Retina (tissue), 1 donor: ENCODE measurements around the gene F11R.
"Not testable (repeated sequence)": the region's sequence is repeated elsewhere in the genome, so short reads cannot be mapped to it uniquely, and the experiment has no call there.

ENCODE experiments used
- DNase-seq: peaks from one replicate; pipeline ENCODE4 v3.0.0-alpha.2; 2016

The F11R gene

DNA sequence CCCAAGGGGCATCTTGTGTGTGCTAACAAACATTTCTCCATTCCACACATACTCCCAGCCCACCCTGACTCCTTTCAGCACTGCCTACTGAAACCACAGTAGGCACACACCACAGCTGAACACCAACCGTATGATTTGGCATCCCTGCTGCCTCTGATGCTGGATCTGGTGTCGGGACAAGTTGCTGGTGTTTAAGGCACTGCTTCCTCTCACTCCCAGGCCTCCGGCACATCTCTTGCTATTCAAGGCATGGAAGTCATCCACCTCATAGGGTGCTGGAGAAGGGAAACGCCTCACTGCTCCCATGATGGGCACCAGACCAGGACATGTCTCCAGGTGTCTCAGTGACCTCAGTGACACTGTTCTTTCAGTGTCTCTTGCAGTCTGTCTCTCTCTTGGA, 64.0 kb downstream of the F11R start:
- DNase-seq: no peak

DNA sequence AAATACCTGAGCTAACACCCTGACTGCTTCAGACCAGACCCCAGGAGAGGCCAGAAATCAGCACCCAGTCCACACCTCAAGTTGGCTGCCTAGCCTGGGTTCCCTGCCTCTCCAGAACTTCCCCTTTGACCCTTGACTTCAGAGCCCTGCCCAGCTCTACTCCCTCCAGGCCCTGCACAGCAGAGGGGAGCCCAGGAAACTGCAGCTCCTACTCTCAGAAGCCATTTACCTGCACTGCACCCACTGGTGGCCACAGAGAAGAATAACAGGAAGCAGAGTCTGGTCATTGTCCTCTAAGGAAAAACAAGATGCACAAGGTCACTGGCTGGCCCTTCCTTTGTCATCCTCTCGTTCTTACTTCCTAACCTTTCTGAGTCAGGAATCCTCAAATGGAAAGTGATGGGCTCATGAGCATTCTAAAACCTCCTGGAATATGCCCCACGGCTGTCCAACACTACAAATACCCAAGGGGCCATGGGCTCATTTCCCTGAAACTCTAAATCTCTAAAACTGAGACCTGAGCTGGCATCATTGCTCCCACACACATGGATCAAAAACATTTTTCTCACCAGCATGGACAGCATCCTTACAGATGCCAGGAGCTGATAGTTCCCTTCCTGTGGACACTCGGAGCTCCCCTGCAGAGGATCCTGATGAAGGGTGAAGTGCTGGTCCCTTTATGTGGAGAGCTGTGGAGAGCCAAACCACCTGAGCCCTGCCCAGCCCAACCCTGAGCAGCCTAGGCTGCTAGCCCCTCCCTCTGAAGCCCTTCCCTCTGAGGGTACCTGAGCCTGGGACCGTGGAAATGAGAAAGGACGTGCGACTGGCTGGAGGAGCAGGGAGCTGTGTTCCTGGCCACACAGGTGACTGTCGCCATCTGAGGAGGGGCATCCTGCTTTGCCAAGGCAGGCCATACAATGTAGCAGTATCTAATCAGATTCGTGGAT, 66.5 kb downstream of the F11R start, which contains the start of gene ITLN2:
TSS of gene ITLN2 (minus strand) at position 652 of the 947 bp plus-strand sequence. CDS start at position 584, 68 bp downstream.
- DNase-seq: peak; percentile 5

DNA sequence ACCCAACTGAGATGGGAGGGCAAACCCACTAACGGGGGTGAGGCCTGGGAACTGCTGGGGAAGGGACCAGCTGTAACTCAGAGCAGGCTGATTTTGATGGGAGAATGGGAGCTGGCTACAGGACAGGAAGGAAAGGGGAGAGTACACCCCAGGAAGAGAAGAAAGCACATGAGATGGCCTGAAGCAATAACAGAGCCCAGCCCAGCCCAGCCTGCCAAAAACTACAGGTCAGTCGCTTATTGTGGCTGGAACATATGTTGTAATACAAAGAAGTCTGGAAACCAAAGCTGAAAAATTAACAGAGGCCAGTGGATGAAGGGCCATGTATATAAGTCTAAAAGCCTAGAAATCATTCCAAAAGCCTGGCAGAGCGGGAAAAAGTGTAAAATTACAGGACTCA, 67.9 kb downstream of the F11R start:
- no peak for DNase-seq

DNA sequence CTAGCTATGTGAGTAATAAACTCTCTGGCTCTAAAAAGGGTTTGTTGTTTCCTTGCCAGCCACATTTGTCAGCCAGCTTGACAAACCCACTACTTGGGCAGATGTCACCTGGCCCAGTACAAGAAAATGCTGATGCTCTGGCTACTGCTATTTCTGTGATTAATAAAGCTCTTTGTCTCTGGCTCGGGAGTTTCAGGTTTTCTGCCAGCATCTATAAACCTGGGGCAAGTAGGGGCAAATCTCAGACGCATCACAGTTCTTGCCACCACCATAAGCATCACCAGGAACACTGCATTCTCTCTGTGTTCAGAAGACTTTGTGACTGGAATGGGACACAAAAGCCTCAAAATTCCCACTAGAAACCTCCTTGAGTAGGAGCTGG, 68.8 kb downstream of the F11R start:
- no peak for DNase-seq

DNA sequence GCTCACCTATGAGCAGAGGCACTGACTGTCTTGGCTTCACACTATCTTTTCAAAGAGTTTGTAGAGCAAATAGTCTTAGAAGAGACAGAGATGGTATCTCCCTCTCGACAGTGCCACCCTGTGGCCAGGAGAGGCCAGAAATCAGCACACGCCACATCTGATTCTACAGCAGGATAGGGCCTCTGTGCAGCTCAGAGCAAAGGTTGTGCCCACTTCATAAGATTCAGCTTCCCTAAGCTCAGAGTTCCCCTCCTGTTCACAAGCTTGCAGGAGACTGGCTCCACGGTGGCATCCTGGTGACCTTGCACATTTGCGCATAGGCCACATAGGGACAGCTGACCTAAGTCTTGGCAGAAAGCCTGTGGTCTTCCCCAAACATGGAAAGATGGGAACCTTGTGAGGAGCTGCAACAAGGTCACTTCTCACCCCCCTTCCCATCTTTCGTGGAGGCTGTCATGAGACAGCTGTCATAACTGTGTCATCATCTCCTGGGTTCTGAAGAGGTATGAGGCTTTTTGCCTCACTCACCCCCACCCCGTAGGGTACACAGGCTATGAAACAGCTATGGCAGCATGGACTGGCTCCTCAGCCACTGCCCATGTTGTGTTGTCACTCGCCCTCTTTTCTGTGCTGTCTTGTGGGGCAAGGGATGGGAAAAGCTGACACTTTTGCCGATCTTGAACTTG, 69.4 kb downstream of the F11R start:
- peak; percentile 52 for DNase-seq

DNA sequence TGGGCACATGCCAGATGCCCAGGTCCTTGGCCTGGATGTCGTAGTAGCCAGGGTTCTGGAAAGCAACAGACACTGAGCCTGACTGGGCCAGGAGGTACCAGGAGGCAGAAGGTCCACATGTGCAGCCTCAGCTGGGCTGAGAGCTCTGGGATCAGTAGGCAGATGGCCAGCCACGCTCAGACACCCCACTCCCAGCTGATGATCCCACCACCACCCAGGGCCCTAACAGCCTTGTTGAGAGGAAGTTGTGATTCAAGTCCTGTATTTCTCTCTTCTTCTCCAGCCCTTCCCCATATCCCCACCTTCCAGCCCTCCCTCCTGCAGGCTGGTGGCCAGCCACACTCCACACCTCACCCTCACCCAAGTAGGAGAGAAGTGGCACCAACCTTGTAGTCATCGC, 70.3 kb downstream of the F11R start:
- DNase-seq: no peak

DNA sequence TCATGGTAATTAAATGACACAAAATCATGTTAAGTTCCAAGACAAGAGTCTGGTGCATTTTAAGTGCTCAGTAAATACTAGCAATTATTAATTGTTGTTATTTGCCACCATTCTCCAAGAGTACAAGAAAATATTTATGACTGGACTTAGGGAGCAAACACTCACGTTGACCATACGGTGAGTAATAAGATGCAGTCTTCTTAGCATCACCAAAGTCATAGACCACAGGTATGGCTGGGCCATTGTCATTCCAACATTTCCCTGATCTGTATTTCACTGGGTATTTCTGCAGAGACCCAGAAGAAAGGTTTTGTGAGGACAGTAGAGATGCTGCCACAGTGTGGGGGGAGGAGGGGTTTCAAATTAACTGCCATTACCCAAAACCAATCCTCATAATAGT, 71.1 kb downstream of the F11R start:
- no peak for DNase-seq

DNA sequence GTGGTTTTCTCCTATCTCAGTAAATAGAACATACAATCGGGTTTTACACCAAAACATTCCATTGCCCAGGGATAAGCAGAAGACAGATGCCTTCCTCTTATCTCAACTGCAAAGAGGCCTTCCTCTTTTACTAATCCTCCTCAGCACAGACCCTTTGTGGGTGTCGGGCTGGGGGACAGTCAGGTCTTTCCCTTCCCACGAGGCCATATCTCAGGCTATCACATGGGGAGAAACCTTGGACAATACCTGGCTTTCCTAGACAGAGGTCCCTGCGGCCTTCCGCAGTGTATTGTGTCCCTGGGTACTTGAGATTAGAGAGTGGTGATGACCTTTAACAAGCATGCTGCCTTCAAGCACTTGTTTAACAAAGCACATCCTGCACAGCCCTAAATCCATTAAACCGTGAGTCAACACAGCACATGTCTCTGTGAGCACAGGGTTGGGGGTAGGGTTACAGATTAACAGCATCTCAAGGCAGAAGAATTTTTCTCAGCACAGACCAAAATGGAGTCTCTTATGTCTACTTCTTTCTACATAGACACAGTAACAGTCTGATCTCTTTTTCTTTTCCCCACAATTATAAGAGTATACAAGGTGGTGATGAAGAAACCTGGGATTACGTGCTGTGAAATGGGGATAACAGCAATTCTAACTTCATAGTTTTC, 71.6 kb downstream of the F11R start:
- not testable (repeated sequence) for DNase-seq

DNA sequence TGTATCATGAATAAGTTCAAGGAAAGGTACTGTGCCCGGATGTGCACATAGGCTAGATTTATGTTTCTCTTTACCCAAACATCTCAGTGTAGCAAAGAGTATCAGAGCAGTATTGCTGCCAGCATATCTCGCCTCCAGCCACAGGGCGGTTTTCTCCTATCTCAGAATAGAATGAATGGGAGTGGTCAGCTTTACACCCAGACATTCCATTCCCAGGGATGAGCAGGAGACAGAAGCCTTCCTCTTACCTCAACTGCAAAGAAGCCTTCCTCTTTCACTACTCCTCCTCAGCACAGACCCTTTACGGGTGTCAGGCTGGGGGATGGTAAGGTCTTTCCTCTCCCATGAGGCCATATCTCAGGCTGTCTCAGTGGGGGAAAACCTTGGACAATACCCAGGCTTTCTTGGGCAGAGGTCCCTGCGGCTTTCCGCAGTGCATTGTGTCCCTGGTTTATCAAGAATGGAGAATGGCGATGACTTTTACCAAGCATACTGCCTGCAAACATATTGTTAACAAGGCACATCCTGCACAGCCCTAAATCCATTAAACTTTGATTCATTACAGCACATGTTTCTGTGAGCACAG, 73.7 kb downstream of the F11R start:
- DNase-seq: not testable (repeated sequence)

DNA sequence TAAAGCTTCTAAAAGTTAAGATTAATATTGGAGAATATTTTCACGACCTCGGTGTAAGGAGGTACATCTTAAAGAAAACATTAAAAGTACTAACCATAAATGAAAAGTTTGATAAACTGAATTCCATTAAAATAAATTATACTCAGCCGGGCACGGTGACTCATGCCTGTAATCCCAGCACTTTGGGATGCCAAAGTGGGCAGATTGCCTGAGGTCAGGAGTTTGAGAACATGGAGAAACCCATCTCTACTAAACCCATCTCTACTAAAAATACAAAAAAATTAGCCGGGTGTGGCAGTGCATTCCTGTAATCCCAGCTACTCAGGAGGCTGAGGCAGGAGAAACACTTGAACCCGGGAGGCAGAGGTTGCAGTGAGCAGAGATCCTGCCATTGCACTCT, 75.1 kb downstream of the F11R start:
- not testable (repeated sequence) for DNase-seq
